Liver (tissue), 9 donors: ENCODE measurements around the gene SERPINA3. TPM values are rescaled to one million over a fixed set of nuclear protein-coding genes. Genes with fewer than 3 reads are reported as not detected.

Source experiments
- DNase-seq: peaks from one replicate; pipeline ENCODE4 v3.0.0-alpha.2; 2017; ENCODE audit warnings: low spot score
- H3K27ac ChIP-seq, 2 donors: one replicate each; pipeline ENCODE4 v1.7.0; 2013; ENCODE audit warnings: inconsistent platforms in 2 of 2, low read length in 2 of 2, control low read depth in 1 of 2, low read depth in 1 of 2, mild to moderate bottlenecking in 1 of 2
- H3K27me3 ChIP-seq, 4 donors: one replicate each; pipeline versions ENCODE4 v1.6.1 to v1.7.0; 2013; ENCODE audit warnings: low read length in 3 of 4, inconsistent platforms in 1 of 4, mild to moderate bottlenecking in 1 of 4, moderate library complexity in 1 of 4; ENCODE audit not compliant: control insufficient read depth in 4 of 4, insufficient read depth in 4 of 4
- H3K36me3 ChIP-seq, 4 donors: one replicate each; pipeline versions ENCODE4 v1.6.1 to v1.7.0; 2013; ENCODE audit warnings: low read length in 3 of 4, mild to moderate bottlenecking in 3 of 4, low read depth in 1 of 4, moderate library complexity in 1 of 4; ENCODE audit not compliant: control insufficient read depth in 4 of 4, insufficient read depth in 3 of 4
- H3K4me1 ChIP-seq, 4 donors: one replicate each; pipeline versions ENCODE4 v1.6.1 to v1.7.0; 2013; ENCODE audit warnings: low read length in 3 of 4, mild to moderate bottlenecking in 3 of 4, moderate library complexity in 1 of 4; ENCODE audit not compliant: control insufficient read depth in 4 of 4, insufficient read depth in 4 of 4
- H3K4me3 ChIP-seq, 3 donors: one replicate each; pipeline versions ENCODE4 v1.6.1 to v1.7.0; 2013; ENCODE audit warnings: low read length in 3 of 3, control low read depth in 1 of 3, low read depth in 1 of 3, mild to moderate bottlenecking in 1 of 3
- H3K9ac ChIP-seq, 2 donors: one replicate each; pipeline ENCODE4 v1.7.0; 2013; ENCODE audit warnings: low read length in 2 of 2, mild to moderate bottlenecking in 2 of 2, moderate library complexity in 2 of 2, control low read depth in 1 of 2, low read depth in 1 of 2
- H3K9me3 ChIP-seq, 4 donors: one replicate each; pipeline versions ENCODE4 v1.6.1 to v1.7.0; 2013; ENCODE audit warnings: low read length in 3 of 4; ENCODE audit not compliant: control insufficient read depth in 4 of 4
- ATF3 ChIP-seq: IDR thresholded peaks from 2 replicates; pipeline ENCODE4 v1.6.1; 2016; ENCODE audit warnings: antibody characterized with exemption
- CTCF ChIP-seq: fragments of 150-350 bp; IDR thresholded peaks from 2 replicates; pipeline ENCODE4 v1.5.1; 2017; ENCODE audit warnings: improper control_type of control experiment, low read depth, low read length; ENCODE audit not compliant: missing input control
- EGR1 ChIP-seq, 2 donors: IDR thresholded peaks; 2 replicates each; pipeline ENCODE4 v1.6.1; 2016 to 2018; ENCODE audit warnings: antibody characterized with exemption in 2 of 2, low read depth in 2 of 2
- FOXA1 ChIP-seq: IDR thresholded peaks from 2 replicates; pipeline ENCODE4 v1.6.1; 2016; ENCODE audit warnings: antibody characterized with exemption
- FOXA2 ChIP-seq: IDR thresholded peaks from 2 replicates; pipeline ENCODE4 v1.6.1; 2016; ENCODE audit warnings: antibody characterized with exemption
- HNF4A ChIP-seq, 2 donors: conservative IDR thresholded peaks; 2 replicates each; pipeline ENCODE4 v1.6.1; 2016; ENCODE audit warnings: antibody characterized with exemption in 2 of 2, mild to moderate bottlenecking in 2 of 2
- HNF4G ChIP-seq: IDR thresholded peaks from 2 replicates; pipeline ENCODE4 v1.6.1; 2016; ENCODE audit warnings: antibody characterized with exemption
- JUND ChIP-seq, 2 donors: IDR thresholded peaks; 2 replicates each; pipeline ENCODE4 v1.6.1; 2016; ENCODE audit warnings: antibody characterized with exemption in 2 of 2
- MAX ChIP-seq: IDR thresholded peaks from 2 replicates; pipeline ENCODE4 v1.6.1; 2016; ENCODE audit warnings: antibody characterized with exemption
- RAD21 ChIP-seq, 2 donors: IDR thresholded peaks; 2 replicates each; pipeline ENCODE4 v1.6.1; 2016; ENCODE audit warnings: antibody characterized with exemption in 2 of 2, mild to moderate bottlenecking in 2 of 2
- REST ChIP-seq: IDR thresholded peaks from 2 replicates; pipeline ENCODE4 v1.6.1; 2016; ENCODE audit warnings: antibody characterized with exemption, mild to moderate bottlenecking
- RXRA ChIP-seq, 2 donors: IDR thresholded peaks; 2 replicates each; pipeline ENCODE4 v1.6.1; 2017 to 2018; ENCODE audit warnings: antibody characterized with exemption in 2 of 2, mild to moderate bottlenecking in 1 of 2
- SP1 ChIP-seq: IDR thresholded peaks from 2 replicates; pipeline ENCODE4 v1.6.1; 2018; ENCODE audit warnings: antibody characterized with exemption, mild to moderate bottlenecking
- TAF1 ChIP-seq: conservative IDR thresholded peaks from 2 replicates; pipeline ENCODE4 v1.6.1; 2016; ENCODE audit warnings: antibody characterized with exemption, mild to moderate bottlenecking
- YY1 ChIP-seq: IDR thresholded peaks from 2 replicates; pipeline ENCODE4 v1.6.1; 2016; ENCODE audit warnings: antibody characterized with exemption, mild to moderate bottlenecking
- ZBTB33 ChIP-seq: IDR thresholded peaks from 2 replicates; pipeline ENCODE4 v1.6.1; 2016; ENCODE audit warnings: antibody characterized with exemption
- WGBS: extraction: QIAGEN DNeasy Blood & Tissue Kit; methylation state at CpG from one replicate; pipeline ENCODE4 v1.1.7; 2013; 5-methylcytosine and 5-hydroxymethylcytosine counted together
- polyA plus RNA-seq, 2 donors: library from polyadenylated mRNA; stranded (reverse) in 1 of 2; unstranded in 1 of 2; fragments of 200-250 nt in 1 of 2; fragments of >200 nt in 1 of 2; fragmentation: Nextera tagmentation in 1 of 2; extraction: Ambion mirVana in 1 of 2; gene quantifications; one replicate each; pipeline versions ENCODE4 v1.2.1 to v1.2.3, GENCODE V29; 2013 to 2015
- total RNA-seq, 2 donors: library from RNA; depleted of rRNA; stranded (reverse); fragments of >200 nt; gene quantifications; one replicate each; pipeline ENCODE4 v1.2.3, GENCODE V29; 2014
- donor health status: healthy.
- donor health status: healthy.
- donor health status: healthy.
- donor health status: healthy.
- donor health status: healthy.

SERPINA3 gene
- total and polyA plus RNA-seq, 4 donors, result 2,087 to 17,984 (median 13,009) TPM

GRCh38 chr14:94601884-94602391 is 10.3 kb upstream of the SERPINA3 start:
- peak overlapping the region; percentile 52 to 73 for H3K27ac ChIP-seq
- 47% methylated on average over 6 of the region's 6 CpGs for WGBS
- H3K27me3 ChIP-seq, result no peaks in the 10 kb centered on the region
- no peaks in the 10 kb centered on the region for H3K9me3 ChIP-seq
- H3K9ac ChIP-seq, result no peak overlapping the region
- DNase-seq, result no peak
- TF ChIP-seq TAF1 (no peak), HNF4A (conservative IDR thresholded peaks at IDR 0.05) (peak; percentile 25 to 50), RXRA (IDR thresholded peaks at IDR 0.05) (no peak), YY1 (no peak), FOXA1 (no peak), MAX (no peak), ZBTB33 (no peak), CTCF (no peak), RAD21 (IDR thresholded peaks at IDR 0.05) (no peak), HNF4G (no peak), SP1 (no peak), FOXA2 (no peak), JUND (IDR thresholded peaks at IDR 0.05) (peak in 1 of 2 donors; percentile 38)
- H3K4me1 ChIP-seq, result peaks cover 7 to 37% (median 22%) of the 10 kb centered on the region in 4 donors
- H3K4me3 ChIP-seq, result no peak overlapping the region
- H3K36me3 ChIP-seq, result no peaks in the 10 kb centered on the region

- H3K27ac ChIP-seq, result no peak overlapping the region
- H3K9ac ChIP-seq, result no peak overlapping the region
- no peak for DNase-seq
- TF ChIP-seq TAF1 (no peak), HNF4G (no peak), SP1 (no peak), HNF4A (conservative IDR thresholded peaks at IDR 0.05) (no peak), REST (no peak), ATF3 (no peak), RXRA (IDR thresholded peaks at IDR 0.05) (no peak), MAX (no peak), EGR1 (IDR thresholded peaks at IDR 0.05; ENCODE audit: low read depth in 2 of 2) (no peak), FOXA1 (no peak), YY1 (no peak), JUND (IDR thresholded peaks at IDR 0.05) (no peak), ZBTB33 (no peak), CTCF (no peak)
- no peak overlapping the region for H3K4me3 ChIP-seq
- no peaks in the 10 kb centered on the region for H3K9me3 ChIP-seq
- H3K36me3 ChIP-seq, result no peaks in the 10 kb centered on the region
- peaks cover 7 to 29% (median 19%) of the 10 kb centered on the region in 4 donors for H3K4me1 ChIP-seq
- H3K27me3 ChIP-seq, result no peaks in the 10 kb centered on the region
- 85% methylated on average over 5 of the region's 5 CpGs for WGBS
Observed at GRCh38 chr14:94602722-94603121, 9.5 kb upstream of the SERPINA3 start.
